GM19099 (cell line): ENCODE data around the gene EIF4H.

Source experiments
- POLR2A ChIP-seq: IDR thresholded peaks from 3 replicates; pipeline ENCODE4 v1.6.1; 2011; ENCODE audit warnings: low read depth; ENCODE audit not compliant: insufficient read length; ENCODE audit errors: extremely low read depth

Gene EIF4H

DNA sequence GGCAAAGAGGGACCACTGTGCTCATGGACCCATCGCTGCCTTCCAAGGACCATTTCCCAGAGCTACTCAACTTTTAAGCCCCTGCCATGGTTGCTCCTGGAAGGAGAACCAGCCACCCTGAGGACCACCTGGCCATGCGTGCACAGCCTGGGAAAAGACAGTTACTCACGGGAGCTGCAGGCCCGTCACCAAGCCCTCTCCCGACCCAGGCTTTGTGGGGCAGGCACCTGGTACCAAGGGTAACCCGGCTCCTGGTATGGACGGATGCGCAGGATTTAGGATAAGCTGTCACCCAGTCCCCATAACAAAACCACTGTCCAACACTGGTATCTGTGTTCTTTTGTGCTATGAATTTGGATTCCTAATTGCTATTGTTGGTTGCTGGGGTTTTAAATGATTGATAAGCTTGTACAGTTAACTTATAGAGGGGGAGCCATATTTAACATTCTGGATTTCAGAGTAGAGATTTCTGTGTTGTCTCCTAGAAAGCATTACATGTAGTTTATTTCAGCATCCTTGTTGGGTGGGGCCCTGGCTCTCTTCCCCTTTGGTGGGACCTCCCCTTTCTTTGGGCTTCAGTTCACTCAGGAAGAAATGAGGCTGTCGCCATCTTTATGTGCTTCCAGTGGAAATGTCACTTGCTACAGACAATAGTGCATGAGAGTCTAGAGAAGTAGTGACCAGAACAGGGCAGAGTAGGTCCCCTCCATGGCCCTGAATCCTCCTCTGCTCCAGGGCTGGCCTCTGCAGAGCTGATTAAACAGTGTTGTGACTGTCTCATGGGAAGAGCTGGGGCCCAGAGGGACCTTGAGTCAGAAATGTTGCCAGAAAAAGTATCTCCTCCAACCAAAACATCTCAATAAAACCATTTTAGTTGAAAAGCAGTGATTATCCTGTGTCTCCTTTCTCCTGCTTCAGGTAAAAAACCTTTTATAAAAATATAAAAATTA is 55.1 kb downstream of the EIF4H start:
- peak; percentile 37 for TF ChIP-seq POLR2A

DNA sequence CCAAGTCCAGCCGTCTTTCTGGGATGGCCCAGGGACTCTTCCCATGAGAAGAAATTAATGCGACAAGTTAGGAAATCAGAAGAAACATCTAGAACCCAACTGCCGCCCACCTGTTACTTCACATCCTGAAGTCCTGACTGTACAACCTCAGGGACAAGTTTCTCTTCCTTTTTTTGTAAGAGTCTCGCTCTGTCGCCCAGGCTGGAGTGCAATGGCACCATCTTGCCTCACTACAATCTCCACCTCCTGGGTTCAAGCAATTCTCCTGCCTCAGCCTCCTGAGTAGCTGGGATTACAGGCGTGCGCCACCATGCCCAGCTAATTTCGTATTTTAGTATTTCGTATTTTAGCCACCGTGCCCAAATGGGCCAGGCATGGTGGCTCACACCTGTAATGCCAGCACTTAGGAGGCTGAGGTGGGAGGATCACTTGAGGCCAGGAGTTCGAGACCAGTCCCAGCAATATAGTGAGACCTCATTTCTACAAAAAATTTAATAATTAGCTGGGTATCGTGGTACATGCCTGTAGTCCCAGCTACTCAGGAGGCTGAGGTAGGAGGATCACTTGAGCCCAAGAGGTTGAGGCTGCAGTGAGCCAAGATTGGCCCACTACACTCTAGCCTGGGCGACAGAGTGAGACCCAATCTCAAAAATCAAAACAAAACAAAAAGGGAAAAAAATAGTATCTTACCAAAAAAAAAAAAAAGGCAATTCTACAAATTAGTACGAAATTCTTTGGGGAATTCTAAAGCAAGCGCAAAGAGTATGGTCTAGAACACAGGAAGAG is 56.5 kb downstream of the EIF4H start:
- TF ChIP-seq POLR2A = peak; percentile 23

DNA sequence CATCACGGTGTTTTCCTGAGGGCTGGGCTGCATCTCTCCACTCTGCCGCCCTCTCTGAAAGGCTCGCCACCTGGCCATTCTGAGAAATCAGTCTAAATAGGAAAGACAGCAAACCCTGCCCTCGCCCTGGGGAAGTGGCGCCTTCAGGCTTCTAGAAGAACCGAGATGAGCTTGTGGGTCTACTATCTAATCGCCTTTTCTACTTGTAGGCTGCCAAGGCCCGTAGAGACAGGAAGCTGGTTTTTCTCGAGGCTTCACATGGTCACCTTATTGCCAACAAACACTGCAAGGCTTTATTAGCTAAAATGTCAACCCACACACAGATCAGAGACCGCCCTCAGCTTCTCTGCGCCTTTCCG is 57.1 kb downstream of the EIF4H start:
- peak; percentile 35 for TF ChIP-seq POLR2A

DNA sequence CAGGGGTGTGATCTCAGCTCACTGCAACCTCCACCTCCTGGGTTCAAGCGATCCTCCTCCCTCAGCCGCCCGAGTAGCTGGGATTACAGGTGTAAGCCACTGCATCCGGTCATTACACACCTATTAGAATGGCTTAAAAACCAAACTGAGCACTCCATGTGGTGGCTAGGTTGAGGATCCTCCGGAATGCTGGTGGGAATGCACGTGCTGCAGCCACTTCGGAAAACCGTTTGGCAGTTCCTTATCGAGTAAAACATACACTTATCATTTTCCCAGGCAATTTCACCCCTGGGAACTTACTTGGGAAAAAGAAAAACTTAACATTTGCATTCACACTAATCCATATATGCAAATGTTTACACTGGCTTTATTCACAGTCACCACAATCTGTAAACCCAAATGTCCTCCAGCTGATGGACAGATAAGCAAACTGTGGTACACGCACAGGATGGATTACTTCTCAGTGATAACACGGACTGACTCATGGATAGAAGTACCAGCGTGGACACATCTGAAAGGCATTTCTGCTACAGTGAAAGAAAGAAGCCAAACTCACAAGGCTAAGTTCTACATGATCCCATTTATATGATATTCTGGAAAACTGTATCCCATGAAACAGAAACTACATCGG is 59.6 kb downstream of the EIF4H start:
- TF ChIP-seq POLR2A = no peak

DNA sequence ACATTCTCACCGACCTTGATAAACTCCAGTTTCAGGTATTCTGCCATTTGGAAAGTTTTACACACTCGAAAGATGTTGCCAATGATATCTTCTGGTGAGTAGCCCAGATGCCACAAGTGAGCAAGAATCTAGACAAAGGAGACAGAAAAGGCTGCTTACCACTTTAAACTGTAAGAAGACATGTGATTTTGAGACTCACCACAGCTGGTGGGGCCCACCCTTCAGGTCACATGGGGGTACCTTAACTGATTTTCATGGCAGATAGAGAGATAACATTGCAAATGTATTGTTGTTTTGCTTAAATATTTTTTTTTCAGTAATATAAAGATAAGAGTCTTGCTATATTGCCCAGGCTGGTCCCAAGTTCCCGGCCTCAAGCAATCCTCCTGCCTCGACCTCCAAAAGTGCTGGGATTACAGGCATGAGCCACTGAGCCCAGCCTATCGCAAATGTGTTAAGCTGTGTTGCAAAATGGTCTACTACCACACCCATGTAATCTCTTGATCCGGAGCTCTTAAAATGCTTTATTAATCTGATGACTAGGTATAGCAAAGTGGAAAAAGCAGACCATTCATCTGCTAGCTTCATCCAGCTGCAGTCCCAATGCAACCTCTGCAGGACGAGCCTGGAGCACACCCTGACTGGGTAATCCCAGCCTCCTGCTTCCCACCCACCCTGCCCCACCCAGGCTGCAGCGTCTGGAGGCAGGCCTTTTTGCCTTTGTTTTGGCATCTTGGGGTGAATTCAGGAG is 61.5 kb downstream of the EIF4H start:
- no peak for TF ChIP-seq POLR2A

DNA sequence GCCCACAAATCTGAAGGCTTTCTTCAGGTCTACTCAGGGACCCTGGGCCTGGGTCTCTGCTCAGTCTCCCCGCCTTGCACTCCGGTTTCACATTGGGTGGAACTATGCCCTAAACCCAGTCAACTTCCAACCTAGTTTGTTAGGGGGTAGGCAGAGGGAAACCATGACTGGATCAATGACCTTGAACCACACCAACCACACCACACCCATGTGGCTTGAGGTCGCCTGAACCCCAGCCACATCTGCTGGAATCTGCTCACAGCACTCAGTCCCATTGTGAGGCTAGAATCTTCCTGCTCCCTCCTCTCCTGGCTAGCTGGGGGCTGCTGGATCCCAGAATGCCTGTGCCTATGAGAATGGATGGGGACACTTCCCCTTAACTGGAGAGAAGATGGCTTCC is 62.1 kb downstream of the EIF4H start:
- no peak for TF ChIP-seq POLR2A

DNA sequence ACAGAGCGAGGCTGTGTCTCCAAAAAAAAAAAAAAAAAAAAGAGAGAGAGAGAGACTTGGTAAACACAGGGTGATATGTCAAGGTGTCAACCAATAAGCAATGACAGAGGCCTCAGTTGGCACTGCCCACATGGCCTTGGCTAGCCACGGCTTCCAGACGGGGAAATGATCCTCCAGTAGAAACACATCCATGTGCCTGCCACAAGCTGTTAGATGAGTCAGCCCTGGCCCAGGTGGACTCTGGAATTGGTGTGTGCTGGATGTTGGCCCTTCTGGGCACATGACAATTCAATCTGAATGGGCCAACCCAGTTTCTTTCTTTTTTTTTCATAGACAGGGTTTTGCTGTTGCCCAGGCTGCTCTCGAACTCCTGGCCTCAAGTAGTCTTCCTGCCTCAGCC is 66.3 kb downstream of the EIF4H start:
- no peak for TF ChIP-seq POLR2A

DNA sequence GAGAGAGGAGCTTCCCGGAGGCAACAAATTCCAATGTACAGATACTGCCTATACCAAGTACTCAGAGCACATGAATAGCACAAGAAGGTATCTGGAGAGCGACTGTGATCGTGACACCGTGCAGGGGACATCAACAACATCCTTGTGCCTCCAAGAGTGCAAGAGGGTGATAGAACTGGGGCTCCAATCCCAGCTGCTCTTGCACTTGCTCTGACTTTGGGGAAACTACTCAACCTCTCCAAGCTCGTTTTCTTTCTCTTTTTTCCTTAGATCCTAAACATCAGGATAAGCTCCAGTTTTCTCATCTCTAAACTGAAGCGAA is 67.9 kb downstream of the EIF4H start:
- TF ChIP-seq POLR2A = no peak

DNA sequence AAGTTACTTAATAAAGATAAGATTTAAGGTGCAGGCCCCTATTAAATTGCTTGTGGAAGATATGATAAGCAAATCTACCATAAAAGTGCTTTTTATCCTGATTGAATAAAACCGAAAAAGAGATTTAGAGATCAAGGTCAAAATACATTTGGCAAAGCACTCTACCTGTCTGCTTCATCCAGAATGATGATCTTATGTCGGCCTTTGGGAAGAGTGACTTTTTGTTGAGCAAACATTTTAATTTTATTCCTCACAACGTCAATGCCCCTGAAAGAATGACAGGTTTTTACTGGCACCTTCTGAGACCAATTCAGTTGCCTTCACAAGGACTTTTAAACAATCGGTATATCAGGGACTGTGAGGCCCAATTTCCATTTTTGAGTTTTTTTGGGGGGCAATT is 72.3 kb downstream of the EIF4H start:
- no peak for TF ChIP-seq POLR2A
